ENCODE measurements around the gene SF1. TPM values are rescaled to one million over a fixed set of nuclear protein-coding genes. Genes with fewer than 3 reads are reported as not detected.
A peak's percentile ranks its signal among the peaks of the same experiment; 100 is the strongest.

The SF1 gene
- total and polyA plus RNA-seq, 11 donors: 59.2 to 349 (median 152) TPM

GRCh38 chr11:64768300-64768694 is 10.0 kb downstream of the SF1 start:
- 87 to 88% (median 87%) methylated on average over 6 of the region's 6 CpGs for WGBS, 4 donors
- no peak overlapping the region for H3K4me3 ChIP-seq
- H3K27me3 ChIP-seq: no peaks in the 10 kb centered on the region
- peaks cover 4 to 72% (median 42%) of the 10 kb centered on the region in 12 donors for H3K4me1 ChIP-seq
- H3K36me3 ChIP-seq: peaks cover 0 to 100% (median 99%) of the 10 kb centered on the region in 9 donors
- H3K9me3 ChIP-seq: no peaks in the 10 kb centered on the region
- intact Hi-C loops (cut with DNase I): no loop called here
- DNase-seq (no peak), ATAC-seq (no peak)
- H3K27ac ChIP-seq: peak overlapping the region in 4 of 12 donors; percentile 36 to 64 (median 58)
- no peak for TF ChIP-seq CTCF (IDR thresholded peaks at IDR 0.05)
- no peak for TF ChIP-seq POLR2A (IDR thresholded peaks at IDR 0.05)

GRCh38 chr11:64767344-64768299 is 10.7 kb downstream of the SF1 start:
- peak in 3 of 4 donors; percentile 7 to 34 (median 23) for ATAC-seq
- Histone ChIP-seq H3K27ac (peak overlapping the region in 9 of 12 donors; percentile 3 to 64 (median 46)), H3K27me3 (no peaks in the 10 kb centered on the region), H3K36me3 (peaks cover 0 to 100% (median 97%) of the 10 kb centered on the region in 9 donors), H3K4me1 (peaks cover 10 to 72% (median 42%) of the 10 kb centered on the region in 12 donors), H3K9me3 (no peaks in the 10 kb centered on the region), H3K4me3 (no peak overlapping the region)
- intact Hi-C loops (cut with DNase I): loop anchor here in 1 of 10 donors (2.0 kb wide), 1 partner anchor 25 kb away; no protein-coding TSS in a partner anchor
- WGBS, 4 donors: 49 to 58% (median 51%) methylated on average over 12 to 19 of the region's 19 CpGs
- DNase-seq: peak in 4 of 5 donors; percentile 64 to 76 (median 70)
- no peak for TF ChIP-seq POLR2A (IDR thresholded peaks at IDR 0.05)
- TF ChIP-seq CTCF (IDR thresholded peaks at IDR 0.05): peak; percentile 64 to 89 (median 76)

GRCh38 chr11:64766881-64767280 is 11.5 kb downstream of the SF1 start:
- 96 to 97% (median 97%) methylated on average over 9 to 11 of the region's 11 CpGs for WGBS, 4 donors
- H3K27ac ChIP-seq: peak overlapping the region in 5 of 12 donors; percentile 36 to 64 (median 46)
- peaks cover 0 to 100% (median 97%) of the 10 kb centered on the region in 9 donors for H3K36me3 ChIP-seq
- intact Hi-C loops (cut with DNase I): loop anchor here in 1 of 10 donors (2.0 kb wide), 1 partner anchor 24 kb away; no protein-coding TSS in a partner anchor
- ATAC-seq (no peak), DNase-seq (no peak)
- peaks cover 11 to 72% (median 39%) of the 10 kb centered on the region in 12 donors for H3K4me1 ChIP-seq
- no peaks in the 10 kb centered on the region for H3K9me3 ChIP-seq
- H3K27me3 ChIP-seq: no peaks in the 10 kb centered on the region
- TF ChIP-seq POLR2A (IDR thresholded peaks at IDR 0.05): no peak
- no peak for TF ChIP-seq CTCF (IDR thresholded peaks at IDR 0.05)
- no peak overlapping the region for H3K4me3 ChIP-seq
